Measurements from ENCODE around the gene ZNF428. TPM values are rescaled to one million over a fixed set of nuclear protein-coding genes. Genes with fewer than 3 reads are reported as not detected.
"Not testable (repeated sequence)": the region's sequence is repeated elsewhere in the genome, so short reads cannot be mapped to it uniquely, and the experiment has no call there.

ZNF428 gene
- total RNA-seq, 2 donors from 2014 or later = 51.7 to 108 TPM

DNA sequence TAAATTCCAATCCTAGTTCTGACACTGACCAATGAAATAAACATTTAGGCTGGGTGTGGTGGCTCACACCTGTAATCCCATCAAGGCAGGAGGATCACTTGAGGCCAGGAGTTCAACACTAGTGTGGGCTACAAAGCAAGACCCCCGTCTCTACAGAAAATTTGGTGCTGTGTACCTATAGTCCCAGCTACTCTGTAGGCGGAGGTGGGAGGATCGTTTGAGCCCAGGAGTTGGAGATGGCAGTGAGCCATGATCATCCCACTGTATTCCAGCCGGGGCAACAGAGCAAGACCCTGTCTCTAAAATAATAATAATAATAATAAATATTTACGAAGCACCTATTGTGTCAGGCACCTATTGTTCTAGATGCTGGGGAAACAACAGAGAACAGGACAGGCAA is 30.2 kb downstream of the ZNF428 start:
- Histone ChIP-seq H3K4me3 (no peak overlapping the region), H3K27ac (no peak overlapping the region), H3K36me3 (peaks cover 3 to 12% of the 10 kb centered on the region in 2 donors), H3K9me3 (no peaks in the 10 kb centered on the region), H3K27me3 (replicated peaks; ENCODE audit: insufficient read depth) (no peaks in the 10 kb centered on the region), H3K4me1 (replicated peaks) (peaks cover 4% of the 10 kb centered on the region)
- intact Hi-C loops (cut with DNase I) = no loop called here
- TF ChIP-seq POLR2A (IDR thresholded peaks at IDR 0.05) (no peak), POLR2AphosphoS5 (IDR thresholded peaks at IDR 0.05) (no peak)
- TF ChIP-seq, protein P1, sequence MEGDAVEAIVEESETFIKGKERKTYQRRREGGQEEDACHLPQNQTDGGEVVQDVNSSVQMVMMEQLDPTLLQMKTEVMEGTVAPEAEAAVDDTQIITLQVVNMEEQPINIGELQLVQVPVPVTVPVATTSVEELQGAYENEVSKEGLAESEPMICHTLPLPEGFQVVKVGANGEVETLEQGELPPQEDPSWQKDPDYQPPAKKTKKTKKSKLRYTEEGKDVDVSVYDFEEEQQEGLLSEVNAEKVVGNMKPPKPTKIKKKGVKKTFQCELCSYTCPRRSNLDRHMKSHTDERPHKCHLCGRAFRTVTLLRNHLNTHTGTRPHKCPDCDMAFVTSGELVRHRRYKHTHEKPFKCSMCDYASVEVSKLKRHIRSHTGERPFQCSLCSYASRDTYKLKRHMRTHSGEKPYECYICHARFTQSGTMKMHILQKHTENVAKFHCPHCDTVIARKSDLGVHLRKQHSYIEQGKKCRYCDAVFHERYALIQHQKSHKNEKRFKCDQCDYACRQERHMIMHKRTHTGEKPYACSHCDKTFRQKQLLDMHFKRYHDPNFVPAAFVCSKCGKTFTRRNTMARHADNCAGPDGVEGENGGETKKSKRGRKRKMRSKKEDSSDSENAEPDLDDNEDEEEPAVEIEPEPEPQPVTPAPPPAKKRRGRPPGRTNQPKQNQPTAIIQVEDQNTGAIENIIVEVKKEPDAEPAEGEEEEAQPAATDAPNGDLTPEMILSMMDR (IDR thresholded peaks at IDR 0.05) = no peak
- 84% methylated on average over 5 of the region's 5 CpGs for WGBS
- no peak for DNase-seq (ENCODE audit: low spot score)

DNA sequence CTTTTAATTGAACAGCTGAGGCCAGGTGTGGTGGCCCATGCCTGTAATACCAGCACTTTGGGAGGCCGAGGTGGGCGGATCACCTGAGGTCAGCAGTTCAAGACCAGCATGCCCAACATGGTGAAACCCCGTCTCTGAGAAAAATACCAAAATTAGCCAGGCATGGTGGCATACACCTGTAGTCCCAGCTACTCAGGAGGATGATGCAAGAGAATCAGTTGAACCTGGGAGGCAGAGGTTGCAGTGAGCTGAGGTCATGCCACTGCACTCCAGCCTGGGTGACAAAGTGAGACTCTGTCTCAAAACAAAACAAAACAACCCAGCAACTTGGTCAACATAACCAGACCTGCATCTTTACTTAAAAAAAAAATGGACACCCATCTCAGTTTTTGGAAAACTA is 32.4 kb downstream of the ZNF428 start:
- H3K9me3 ChIP-seq; H3K27me3 ChIP-seq (replicated peaks; ENCODE audit: insufficient read depth); DNase-seq (ENCODE audit: low spot score); intact Hi-C loops (cut with DNase I); H3K27ac ChIP-seq; H3K4me3 ChIP-seq; H3K4me1 ChIP-seq (replicated peaks); H3K36me3 ChIP-seq: not testable (repeated sequence)
- 93% methylated on average over 3 of the region's 3 CpGs for whole genome bisulfite sequencing

DNA sequence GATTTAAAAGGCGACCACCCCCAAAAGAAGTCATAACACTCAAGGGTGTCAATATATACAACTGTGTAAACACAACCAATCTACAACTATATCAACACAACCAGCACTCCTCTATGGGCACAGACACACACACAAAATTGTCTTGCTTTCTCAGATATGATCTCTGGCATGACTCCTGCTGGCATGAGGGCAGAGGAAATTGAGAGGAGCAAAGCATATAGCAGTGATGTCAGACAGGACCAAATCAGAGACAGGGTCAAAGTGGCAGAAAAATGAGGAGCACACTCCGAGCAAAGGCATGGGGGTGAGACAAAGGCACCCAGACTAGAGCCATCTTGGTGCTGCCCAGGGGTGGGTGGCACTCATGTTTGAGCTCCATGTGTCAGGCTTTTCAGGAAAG is 33.1 kb downstream of the ZNF428 start:
- no peaks in the 10 kb centered on the region for H3K9me3 ChIP-seq
- H3K4me1 ChIP-seq (replicated peaks) = no peaks in the 10 kb centered on the region
- H3K4me3 ChIP-seq = no peak overlapping the region
- DNase-seq (ENCODE audit: low spot score) = no peak
- WGBS = 23% methylated on average over 2 of the region's 2 CpGs
- intact Hi-C loops (cut with DNase I) = no loop called here
- peaks cover 0 to 3% of the 10 kb centered on the region in 2 donors for H3K36me3 ChIP-seq
- H3K27ac ChIP-seq = no peak overlapping the region
- TF ChIP-seq POLR2AphosphoS5 (IDR thresholded peaks at IDR 0.05) = no peak
- TF ChIP-seq, protein P1 (IDR thresholded peaks at IDR 0.05) = no peak
- TF ChIP-seq POLR2A (IDR thresholded peaks at IDR 0.05) = no peak
- H3K27me3 ChIP-seq (replicated peaks; ENCODE audit: insufficient read depth) = no peaks in the 10 kb centered on the region

DNA sequence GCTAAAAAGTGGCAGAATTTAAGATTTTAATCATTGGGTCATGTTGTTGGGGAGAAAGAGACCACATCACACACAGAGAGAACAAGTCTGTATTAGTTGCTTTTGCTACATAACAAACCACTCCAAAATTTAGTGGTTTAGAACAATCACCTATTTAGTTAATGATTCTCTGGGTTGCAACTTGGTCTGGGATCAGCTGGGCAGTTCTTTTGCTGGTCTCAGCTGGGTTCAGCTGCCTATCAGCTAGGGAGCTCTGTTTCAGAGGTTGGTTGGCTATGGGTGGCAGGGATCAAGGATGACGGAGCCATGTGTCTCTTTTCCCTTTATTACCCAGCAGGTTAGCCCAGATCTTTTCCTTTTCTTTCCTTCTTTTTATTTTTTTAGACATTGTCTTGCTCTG is 34.9 kb downstream of the ZNF428 start:
- H3K27me3 ChIP-seq (replicated peaks; ENCODE audit: insufficient read depth) = no peaks in the 10 kb centered on the region
- no peak overlapping the region for H3K4me3 ChIP-seq
- no peaks in the 10 kb centered on the region for H3K4me1 ChIP-seq (replicated peaks)
- WGBS = 96% methylated on average over 1 of the region's 1 CpG
- no peak for TF ChIP-seq POLR2AphosphoS5 (IDR thresholded peaks at IDR 0.05)
- peaks cover 0 to 3% of the 10 kb centered on the region in 2 donors for H3K36me3 ChIP-seq
- H3K9me3 ChIP-seq = no peaks in the 10 kb centered on the region
- H3K27ac ChIP-seq = no peak overlapping the region
- intact Hi-C loops (cut with DNase I) = no loop called here
- DNase-seq (ENCODE audit: low spot score) = no peak

DNA sequence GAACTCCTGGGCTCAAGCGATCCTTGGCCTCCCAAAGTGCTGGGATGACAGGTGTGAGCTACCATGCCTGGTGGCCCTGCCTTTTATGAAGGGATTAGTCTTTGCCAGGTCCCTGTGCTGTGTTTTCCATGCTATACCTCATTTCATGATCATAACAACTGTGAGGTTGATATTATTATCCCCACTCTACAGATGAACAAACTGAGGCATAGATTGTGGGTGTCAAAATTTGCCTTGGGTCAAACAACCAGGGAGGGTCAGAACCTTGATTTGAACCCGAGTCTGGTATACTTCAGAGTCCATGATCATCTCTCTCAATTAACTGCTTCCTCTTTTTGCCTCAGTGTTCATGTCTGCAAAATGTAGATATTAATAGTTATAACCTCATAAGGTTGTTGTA is 36.9 kb downstream of the ZNF428 start:
- intact Hi-C loops (cut with DNase I) = no loop called here
- TF ChIP-seq POLR2A (IDR thresholded peaks at IDR 0.05) (no peak), POLR2AphosphoS5 (IDR thresholded peaks at IDR 0.05) (no peak)
- TF ChIP-seq, protein P1 (IDR thresholded peaks at IDR 0.05) = no peak
- H3K27ac ChIP-seq = no peak overlapping the region
- H3K27me3 ChIP-seq (replicated peaks; ENCODE audit: insufficient read depth) = no peaks in the 10 kb centered on the region
- no peaks in the 10 kb centered on the region for H3K9me3 ChIP-seq
- no peak overlapping the region for H3K4me3 ChIP-seq
- WGBS = 100% methylated on average over 2 of the region's 2 CpGs
- H3K36me3 ChIP-seq = no peaks in the 10 kb centered on the region
- DNase-seq (ENCODE audit: low spot score) = no peak
- H3K4me1 ChIP-seq (replicated peaks) = no peaks in the 10 kb centered on the region

DNA sequence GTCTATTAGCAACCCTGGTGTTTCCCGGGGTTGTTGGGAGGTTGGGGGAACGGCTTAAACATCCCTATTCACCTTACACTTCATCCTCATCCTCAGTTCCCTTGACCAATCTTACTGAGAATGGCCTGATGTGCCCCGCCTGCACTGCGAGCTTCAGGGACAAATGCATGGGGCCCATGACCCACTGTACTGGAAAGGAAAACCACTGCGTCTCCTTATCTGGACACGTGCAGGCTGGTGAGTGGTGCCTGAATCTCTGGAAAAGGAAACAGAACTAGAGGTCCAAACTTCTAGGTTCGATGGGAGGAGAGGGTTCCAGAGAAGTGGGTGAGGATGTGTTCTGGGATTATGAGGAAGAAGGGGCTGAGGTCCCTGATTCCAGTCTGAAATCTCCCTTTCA is 38.0 kb downstream of the ZNF428 start:
- no peaks in the 10 kb centered on the region for H3K4me1 ChIP-seq (replicated peaks)
- no peaks in the 10 kb centered on the region for H3K36me3 ChIP-seq
- H3K4me3 ChIP-seq = peak overlapping the region in 1 of 2 donors; percentile 32
- H3K9me3 ChIP-seq = no peaks in the 10 kb centered on the region
- no peak overlapping the region for H3K27ac ChIP-seq
- H3K27me3 ChIP-seq (replicated peaks; ENCODE audit: insufficient read depth) = no peaks in the 10 kb centered on the region
- TF ChIP-seq POLR2A (IDR thresholded peaks at IDR 0.05) = no peak
- no peak for TF ChIP-seq POLR2AphosphoS5 (IDR thresholded peaks at IDR 0.05)
- TF ChIP-seq, protein P1 (IDR thresholded peaks at IDR 0.05) = no peak
- intact Hi-C loops (cut with DNase I) = no loop called here
- no peak for DNase-seq (ENCODE audit: low spot score)
- 70% methylated on average over 7 of the region's 7 CpGs for WGBS

All from prostate gland (tissue), 2 donors.